ENCODE data around the gene STK38.

The STK38 gene

GRCh38 chr6:36546920-36547645 is at the start of gene STK38:
Gene STK38 (minus strand): TSS chr6:36547479. CDS start chr6:36540202, 7,277 bp downstream.
- peak; percentile 39; the same call in 1 of the 2 replicates for TF ChIP-seq CTCF (IDR thresholded peaks at IDR 0.05)

GRCh38 chr6:36596356-36596755 is 49.1 kb upstream of the STK38 start:
- no peak for TF ChIP-seq CTCF (IDR thresholded peaks at IDR 0.05)

- TF ChIP-seq CTCF (IDR thresholded peaks at IDR 0.05) = no peak
Measured at GRCh38 chr6:36594816-36595643, 47.8 kb upstream of the STK38 start.

- TF ChIP-seq CTCF (IDR thresholded peaks at IDR 0.05) = peak; percentile 22; the same call in 1 of the 2 replicates
Measured at GRCh38 chr6:36594029-36594815, 46.9 kb upstream of the STK38 start, which contains the start of gene SRSF3. Gene SRSF3 (plus strand): TSS chr6:36594362. CDS start chr6:36596763, 2,401 bp downstream.

- TF ChIP-seq CTCF (IDR thresholded peaks at IDR 0.05) = no peak
Measured at GRCh38 chr6:36593569-36594028, 46.3 kb upstream of the STK38 start.

GRCh38 chr6:36592221-36592655 is 45.0 kb upstream of the STK38 start:
- TF ChIP-seq CTCF (IDR thresholded peaks at IDR 0.05) = no peak

GRCh38 chr6:36590237-36590636 is 43.0 kb upstream of the STK38 start:
- no peak for TF ChIP-seq CTCF (IDR thresholded peaks at IDR 0.05)

All from LNCAP (cell line).